NK-92 treated with Interleukin-12 subunit alpha and Interleukin-12 subunit beta, amount 100 ng/mL, for 24 hours (cell line): ENCODE results near the gene PCTP.

Experiments used
- DNase-seq: peaks from one replicate; lab custom pipeline; 2025; lab: John Stamatoyannopoulos, UW

The PCTP gene

GRCh38 chr17:55806745-55807495, 56.1 kb downstream of the PCTP start:
- DNase-seq = no peak

GRCh38 chr17:55811536-55811935, 60.7 kb downstream of the PCTP start:
- DNase-seq = no peak

GRCh38 chr17:55812323-55812722, 61.5 kb downstream of the PCTP start:
- no peak for DNase-seq

GRCh38 chr17:55813944-55814343, 63.1 kb downstream of the PCTP start:
- no peak for DNase-seq

- no peak for DNase-seq
Measured at GRCh38 chr17:55814377-55814776, 63.5 kb downstream of the PCTP start.

GRCh38 chr17:55816532-55817396, 65.9 kb downstream of the PCTP start:
- no peak for DNase-seq

- DNase-seq = no peak
Measured at GRCh38 chr17:55817397-55817709, 66.5 kb downstream of the PCTP start.

- no peak for DNase-seq
Measured at GRCh38 chr17:55818026-55818425, 67.2 kb downstream of the PCTP start.

- no peak for DNase-seq
Measured at GRCh38 chr17:55818451-55819375, 67.9 kb downstream of the PCTP start.

- DNase-seq = no peak
Measured at GRCh38 chr17:55820675-55821074, 69.8 kb downstream of the PCTP start.

- no peak for DNase-seq
Measured at GRCh38 chr17:55822028-55822427, 71.2 kb downstream of the PCTP start.

GRCh38 chr17:55825213-55825612, 74.4 kb downstream of the PCTP start:
- no peak for DNase-seq
